Heart right ventricle (tissue), 16 donors: ENCODE results near the gene CAPN14. TPM values are rescaled to one million over a fixed set of nuclear protein-coding genes. Genes with fewer than 3 reads are reported as not detected.

Experiments
- ATAC-seq, 8 donors: fragments of 200-7000 bp; cut with Tn5 transposase; one replicate each; pipeline ENCODE4 v1.9.1; 2020; ENCODE audit warnings: mild to moderate bottlenecking in 8 of 8, moderate library complexity in 8 of 8, moderate number of reproducible peaks in 1 of 8
- DNase-seq, 2 donors: peaks; one replicate each; pipeline ENCODE4 v3.0.0-alpha.2; 2020
- H3K27ac ChIP-seq, 10 donors: fragments of 200-600 bp; sonication (generic) in 2 of 10; one replicate each; pipeline versions ENCODE4 v1.5.0 to v1.8.0; 2020 to 2022; ENCODE audit warnings: mild to moderate bottlenecking in 3 of 10
- H3K27me3 ChIP-seq, 7 donors: fragments of 200-600 bp; one replicate each; pipeline ENCODE4 v1.8.0; 2021 to 2022; ENCODE audit warnings: mild to moderate bottlenecking in 2 of 7
- H3K36me3 ChIP-seq, 9 donors: fragments of 200-600 bp; sonication (generic) in 1 of 9; one replicate each; pipeline versions ENCODE4 v1.5.0 to v1.8.0; 2020 to 2022; ENCODE audit warnings: mild to moderate bottlenecking in 2 of 9
- H3K4me1 ChIP-seq, 9 donors: fragments of 200-600 bp; sonication (generic) in 1 of 9; one replicate each; pipeline versions ENCODE4 v1.5.0 to v1.8.0; 2020 to 2022; ENCODE audit warnings: mild to moderate bottlenecking in 4 of 9
- H3K4me3 ChIP-seq, 10 donors: fragments of 200-600 bp; sonication (generic) in 2 of 10; one replicate each; pipeline versions ENCODE4 v1.5.0 to v1.8.0; 2020 to 2022; ENCODE audit warnings: mild to moderate bottlenecking in 7 of 10, moderate library complexity in 2 of 10
- H3K9me3 ChIP-seq, 11 donors: fragments of 200-600 bp in 10 of 11; sonication (generic) in 2 of 11; one replicate each; pipeline versions ENCODE4 v1.5.0 to v1.8.0; 2013 to 2022; ENCODE audit warnings: mild to moderate bottlenecking in 2 of 11, control low read depth in 1 of 11, moderate library complexity in 1 of 11
- CTCF ChIP-seq, 9 donors: fragments of 200-600 bp; sonication (generic) in 2 of 9; IDR thresholded peaks; one replicate each; pipeline versions ENCODE4 v1.5.0 to v1.8.0; 2021 to 2022; ENCODE audit warnings: antibody characterized with exemption in 9 of 9, mild to moderate bottlenecking in 5 of 9, moderate library complexity in 1 of 9
- WGBS, 2 donors: extraction: QIAGEN DNeasy Blood & Tissue Kit; methylation state at CpG; one replicate each; pipeline ENCODE4 v1.1.7; 2013; ENCODE audit warnings: inconsistent platforms in 1 of 2; 5-methylcytosine and 5-hydroxymethylcytosine counted together
- intact Hi-C, 10 donors: fragments of 100-400 bp; cut with DNase I; formaldehyde crosslinking; loops; one replicate each; pipeline versions ENCODE4 v1.11.1 to v1.14.2; 2022
- polyA plus RNA-seq, 2 donors: library from polyadenylated mRNA; stranded (reverse); fragments of 200-250 nt; gene quantifications; one replicate each; pipeline ENCODE4 v1.2.3, GENCODE V29; 2013
- total RNA-seq, 10 donors: library from RNA; stranded (reverse); fragmentation: NEBNext Ultra II Directional in 3 of 10; extraction: Animal tissue kit (Norgen Biotek cat#: 25700) in 3 of 10; gene quantifications; one replicate each; pipeline versions ENCODE4 v1.2.1 to v1.2.4, GENCODE V29; 2021 to 2023
- donor health status: Arrhythmogenic right ventricular cardiomyopathy.
- donor health status: ischemic (EF 13 %, LVEDD 7.1; RV severe dilation, severe dysfunction).
- donor health status: healthy with polysubstance abuse.
- donor health status: DM: no; HTN: yes; CAD: no.
- donor health status: DM: no; HTN: no; CAD: no.
- donor health status: ischemic (EF 25% LVEDD 6.9; RV normal size, moderate dysfunction).
- donor health status: ischemic (EF 25% LVEDD 5.7; RV mildly dilated, moderate dysfunction).
- donor health status: healthy.
- donor health status: DM: yes; HTN: yes; CAD: no.
- donor health status: Ischemic cardiomyopathy.
- donor health status: ischemic (EF 35%, LVEDD 5.7; RV mildly dilated, moderate dysfunction).
- donor health status: nonischemic (EF 11% LVEDD 7.7; RV severe dilation, severe dysfunction).
- donor health status: DM: yes; HTN: yes; CAD: no.
- donor health status: PGD.
- donor health status: ischemic (EF 29% LVEDD 5.4; RV normal size, mild dysfunction).
- donor health status: nonischemic (EF 23%, LVEDD 6.1; RV moderate dilation, normal function).

Gene CAPN14
- total and polyA plus RNA-seq, 12 donors: 0.08 to 0.46 (median 0.25) TPM; not detected in 1

- Histone ChIP-seq H3K4me3 (no peak overlapping the region), H3K36me3 (no peaks in the 10 kb centered on the region), H3K4me1 (peaks cover 0 to 23% (median 2%) of the 10 kb centered on the region in 9 donors), H3K27ac (no peak overlapping the region), H3K9me3 (no peaks in the 10 kb centered on the region), H3K27me3 (no peaks in the 10 kb centered on the region)
- TF ChIP-seq CTCF (IDR thresholded peaks at IDR 0.05): no peak
- intact Hi-C loops: no loop called here
- 84 to 95% methylated on average over 9 of the region's 9 CpGs for WGBS, 2 donors
- ATAC-seq (no peak), DNase-seq (no peak)
Measured at GRCh38 chr2:31200972-31201371, 16.3 kb downstream of the CAPN14 start.

- no peak for DNase-seq
- H3K4me3 ChIP-seq: no peak overlapping the region
- intact Hi-C loops: no loop called here
- peaks cover 0 to 22% (median 2%) of the 10 kb centered on the region in 9 donors for H3K4me1 ChIP-seq
- WGBS, 2 donors: 90 to 95% methylated on average over 4 of the region's 4 CpGs
- no peak for ATAC-seq
- H3K36me3 ChIP-seq: no peaks in the 10 kb centered on the region
- H3K27me3 ChIP-seq: no peaks in the 10 kb centered on the region
- H3K27ac ChIP-seq: no peak overlapping the region
- TF ChIP-seq CTCF (IDR thresholded peaks at IDR 0.05): no peak
- no peaks in the 10 kb centered on the region for H3K9me3 ChIP-seq
Measured at GRCh38 chr2:31199206-31199605, 18.1 kb downstream of the CAPN14 start.

DNA sequence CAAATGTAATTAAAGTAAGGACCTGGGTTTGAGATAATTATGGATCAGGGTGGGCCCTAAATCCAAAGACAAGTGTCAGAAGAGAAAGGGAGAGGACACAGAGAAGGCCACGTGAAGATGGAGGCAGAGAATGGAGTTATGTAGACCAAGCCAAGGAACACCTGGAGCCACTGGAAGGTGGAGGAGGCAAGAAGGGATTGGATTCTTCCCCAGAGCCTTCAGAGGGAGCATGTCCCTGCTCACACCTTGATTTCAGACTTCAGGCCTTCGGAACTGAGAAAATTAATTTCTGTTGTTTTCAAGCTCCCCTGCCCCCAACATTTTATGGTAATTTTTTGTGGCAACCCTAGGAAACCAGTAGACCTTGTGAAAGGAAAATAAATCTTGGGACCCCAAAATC, 19.6 kb downstream of the CAPN14 start:
- WGBS, 2 donors: 91 to 98% methylated on average over 2 of the region's 2 CpGs
- no peaks in the 10 kb centered on the region for H3K27me3 ChIP-seq

GRCh38 chr2:31197166-31197565, 20.1 kb downstream of the CAPN14 start:
- 86 to 89% methylated on average over 4 of the region's 4 CpGs for WGBS, 2 donors
- DNase-seq (no peak), ATAC-seq (no peak)
- Histone ChIP-seq H3K4me1 (peaks cover 0 to 3% (median 0%) of the 10 kb centered on the region in 9 donors), H3K36me3 (no peaks in the 10 kb centered on the region), H3K27ac (no peak overlapping the region), H3K9me3 (no peaks in the 10 kb centered on the region), H3K4me3 (no peak overlapping the region), H3K27me3 (no peaks in the 10 kb centered on the region)
- intact Hi-C loops: no loop called here
- TF ChIP-seq CTCF (IDR thresholded peaks at IDR 0.05): no peak

More for the DNA sequence above, 19.6 kb downstream of the CAPN14 start:
- no peaks in the 10 kb centered on the region for H3K36me3 ChIP-seq
- H3K4me3 ChIP-seq: no peak overlapping the region
- no peak overlapping the region for H3K27ac ChIP-seq
- DNase-seq (no peak), ATAC-seq (no peak)
- TF ChIP-seq CTCF (IDR thresholded peaks at IDR 0.05): no peak
- no peaks in the 10 kb centered on the region for H3K9me3 ChIP-seq
- peaks cover 0 to 8% (median under 1%) of the 10 kb centered on the region in 9 donors for H3K4me1 ChIP-seq
- intact Hi-C loops: no loop called here
